ENCODE results near the gene PSTK.

Gene PSTK

GRCh38 chr10:123019264-123019663, 39.1 kb downstream of the PSTK start:
- DNase-seq (ENCODE audit: low read depth in 2 of 2, low spot score in 1 of 2) = no peak

- no peak for DNase-seq (ENCODE audit: low read depth in 2 of 2, low spot score in 1 of 2)
Measured at GRCh38 chr10:123019941-123020703, 39.9 kb downstream of the PSTK start.

GRCh38 chr10:123021517-123021916, 41.3 kb downstream of the PSTK start:
- no peak for DNase-seq (ENCODE audit: low read depth in 2 of 2, low spot score in 1 of 2)

- DNase-seq (ENCODE audit: low read depth in 2 of 2, low spot score in 1 of 2) = no peak
Measured at GRCh38 chr10:123024540-123024939, 44.3 kb downstream of the PSTK start.

- DNase-seq (ENCODE audit: low read depth in 2 of 2, low spot score in 1 of 2) = no peak
Measured at GRCh38 chr10:123026302-123026701, 46.1 kb downstream of the PSTK start.

- no peak for DNase-seq (ENCODE audit: low read depth in 2 of 2, low spot score in 1 of 2)
Measured at GRCh38 chr10:123027861-123028260, 47.7 kb downstream of the PSTK start.

- no peak for DNase-seq (ENCODE audit: low read depth in 2 of 2, low spot score in 1 of 2)
Measured at GRCh38 chr10:123031124-123031523, 50.9 kb downstream of the PSTK start.

- DNase-seq (ENCODE audit: low read depth in 2 of 2, low spot score in 1 of 2) = no peak
Measured at GRCh38 chr10:123034332-123034731, 54.1 kb downstream of the PSTK start.

GRCh38 chr10:123035467-123036086, 55.4 kb downstream of the PSTK start:
- DNase-seq (ENCODE audit: low read depth in 2 of 2, low spot score in 1 of 2) = no peak

- no peak for DNase-seq (ENCODE audit: low read depth in 2 of 2, low spot score in 1 of 2)
Measured at GRCh38 chr10:123038782-123039631, 58.8 kb downstream of the PSTK start.

GRCh38 chr10:123039632-123039930, 59.4 kb downstream of the PSTK start:
- DNase-seq (ENCODE audit: low read depth in 2 of 2, low spot score in 1 of 2) = no peak

All from stimulated activated CD8-positive, alpha-beta memory T cell treated with anti-CD3 and anti-CD28 coated beads, Interleukin-4, amount 100 ng/mL, for 4 hours (primary cell).